Lower leg skin (tissue), 3 donors: ENCODE results near the gene ELFN1.

Experiments used
- POLR2A ChIP-seq, 2 donors: fragments of 450-650 bp; IDR thresholded peaks; one replicate each; pipeline ENCODE4 v1.6.1; 2016 to 2017; ENCODE audit warnings: antibody characterized with exemption in 2 of 2, mild to moderate bottlenecking in 1 of 2, moderate library complexity in 1 of 2
- TF ChIP-seq, protein P1 (sequence below), 3 donors: fragments of 450-650 bp; IDR thresholded peaks; one replicate each; pipeline ENCODE4 v1.5.1; 2016; ENCODE audit warnings: antibody characterized with exemption in 3 of 3, mild to moderate bottlenecking in 3 of 3, moderate library complexity in 2 of 3

DNA sequence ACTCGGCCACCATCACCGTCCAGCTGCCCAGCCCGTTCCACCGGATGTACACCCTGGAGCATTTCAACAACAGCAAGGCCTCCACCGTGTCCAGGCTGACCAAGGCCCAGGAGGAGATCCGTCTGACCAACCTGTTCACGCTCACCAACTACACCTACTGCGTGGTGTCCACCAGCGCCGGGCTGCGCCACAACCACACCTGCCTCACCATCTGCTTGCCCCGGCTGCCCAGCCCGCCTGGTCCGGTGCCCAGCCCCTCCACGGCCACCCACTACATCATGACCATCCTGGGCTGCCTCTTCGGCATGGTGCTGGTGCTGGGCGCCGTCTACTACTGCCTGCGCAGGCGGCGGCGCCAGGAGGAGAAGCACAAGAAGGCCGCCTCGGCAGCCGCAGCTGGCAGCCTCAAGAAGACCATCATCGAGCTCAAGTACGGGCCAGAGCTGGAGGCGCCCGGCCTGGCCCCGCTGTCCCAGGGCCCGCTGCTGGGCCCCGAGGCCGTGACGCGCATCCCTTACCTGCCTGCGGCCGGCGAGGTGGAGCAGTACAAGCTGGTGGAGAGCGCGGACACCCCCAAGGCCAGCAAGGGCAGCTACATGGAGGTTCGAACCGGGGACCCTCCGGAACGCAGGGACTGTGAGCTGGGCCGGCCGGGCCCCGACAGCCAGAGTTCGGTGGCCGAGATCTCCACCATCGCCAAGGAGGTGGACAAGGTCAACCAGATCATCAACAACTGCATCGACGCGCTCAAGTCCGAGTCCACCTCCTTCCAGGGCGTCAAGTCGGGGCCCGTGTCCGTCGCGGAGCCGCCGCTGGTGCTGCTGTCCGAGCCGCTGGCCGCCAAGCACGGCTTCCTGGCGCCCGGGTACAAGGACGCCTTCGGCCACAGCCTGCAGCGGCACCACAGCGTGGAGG is 75.8 kb downstream of the ELFN1 start:
- TF ChIP-seq, protein P1, sequence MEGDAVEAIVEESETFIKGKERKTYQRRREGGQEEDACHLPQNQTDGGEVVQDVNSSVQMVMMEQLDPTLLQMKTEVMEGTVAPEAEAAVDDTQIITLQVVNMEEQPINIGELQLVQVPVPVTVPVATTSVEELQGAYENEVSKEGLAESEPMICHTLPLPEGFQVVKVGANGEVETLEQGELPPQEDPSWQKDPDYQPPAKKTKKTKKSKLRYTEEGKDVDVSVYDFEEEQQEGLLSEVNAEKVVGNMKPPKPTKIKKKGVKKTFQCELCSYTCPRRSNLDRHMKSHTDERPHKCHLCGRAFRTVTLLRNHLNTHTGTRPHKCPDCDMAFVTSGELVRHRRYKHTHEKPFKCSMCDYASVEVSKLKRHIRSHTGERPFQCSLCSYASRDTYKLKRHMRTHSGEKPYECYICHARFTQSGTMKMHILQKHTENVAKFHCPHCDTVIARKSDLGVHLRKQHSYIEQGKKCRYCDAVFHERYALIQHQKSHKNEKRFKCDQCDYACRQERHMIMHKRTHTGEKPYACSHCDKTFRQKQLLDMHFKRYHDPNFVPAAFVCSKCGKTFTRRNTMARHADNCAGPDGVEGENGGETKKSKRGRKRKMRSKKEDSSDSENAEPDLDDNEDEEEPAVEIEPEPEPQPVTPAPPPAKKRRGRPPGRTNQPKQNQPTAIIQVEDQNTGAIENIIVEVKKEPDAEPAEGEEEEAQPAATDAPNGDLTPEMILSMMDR (IDR thresholded peaks at IDR 0.05), result no peak
- no peak for TF ChIP-seq POLR2A (IDR thresholded peaks at IDR 0.05)
